PFSK-1 (cell line): ENCODE results near the gene TMEM163.

Experiments used
- FOXP2 ChIP-seq: optimal IDR thresholded peaks from 2 replicates; pipeline ENCODE3; 2011; ENCODE audit warnings: borderline replicate concordance, control low read depth, inconsistent platforms; ENCODE audit not compliant: insufficient read depth; ENCODE audit errors: extremely low read length, extremely low read depth
- POLR2AphosphoS5 ChIP-seq: IDR thresholded peaks from 2 replicates; pipeline ENCODE4 v1.6.1; 2012; ENCODE audit warnings: low read depth, mild to moderate bottlenecking, control low read depth, low read length, moderate library complexity
- TAF1 ChIP-seq: IDR thresholded peaks from 2 replicates; pipeline ENCODE4 v1.6.1; 2012; ENCODE audit warnings: low read length, control low read depth, borderline replicate concordance; ENCODE audit not compliant: insufficient read depth
- TF ChIP-seq, protein P1 (sequence below), 2 experiments: IDR thresholded peaks; 2 replicates each; pipeline versions ENCODE4 v1.6.1 to v1.8.0; 2011 to 2012; ENCODE audit warnings: low read depth in 2 of 2, low read length in 2 of 2, control low read depth in 1 of 2, inconsistent platforms in 1 of 2, mild to moderate bottlenecking in 1 of 2, moderate library complexity in 1 of 2; ENCODE audit not compliant: insufficient read depth in 1 of 2

DNA sequence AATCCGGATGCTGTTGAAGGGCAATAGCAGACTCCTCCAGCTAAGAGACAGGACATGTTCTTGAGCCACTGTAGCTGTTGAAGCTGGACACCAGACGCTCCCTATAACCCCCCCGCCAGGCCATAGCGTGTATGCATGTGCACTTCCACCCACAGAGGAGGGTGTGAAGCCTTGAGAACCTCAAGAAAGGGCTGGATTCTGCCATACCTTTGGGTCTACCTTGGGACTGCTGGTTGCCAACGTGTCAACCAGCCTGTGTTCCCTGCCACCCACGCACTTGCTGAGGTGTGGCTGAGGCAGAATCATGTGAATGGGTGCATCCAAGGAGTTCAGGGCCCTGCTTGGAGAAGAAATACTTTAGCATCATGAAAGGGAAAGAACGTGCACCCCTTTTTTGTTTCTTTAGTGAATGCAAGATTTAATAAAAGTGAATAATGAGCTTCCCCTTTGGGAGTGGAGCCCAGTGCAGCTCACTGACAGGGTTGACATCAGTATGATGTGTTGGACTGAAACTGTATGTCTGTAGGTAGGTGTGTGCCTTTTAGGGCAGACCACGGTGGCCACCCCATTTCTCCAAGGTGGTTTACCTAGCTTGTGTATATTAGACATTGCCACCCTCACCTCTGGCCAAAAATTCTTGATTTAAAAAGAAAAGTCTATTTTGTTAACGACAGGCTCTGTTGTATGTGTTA lies 266.6 kb downstream of the TMEM163 start:
- TF ChIP-seq FOXP2: no peak
- TF ChIP-seq POLR2AphosphoS5: no peak
- no peak for TF ChIP-seq TAF1
- TF ChIP-seq, protein P1, sequence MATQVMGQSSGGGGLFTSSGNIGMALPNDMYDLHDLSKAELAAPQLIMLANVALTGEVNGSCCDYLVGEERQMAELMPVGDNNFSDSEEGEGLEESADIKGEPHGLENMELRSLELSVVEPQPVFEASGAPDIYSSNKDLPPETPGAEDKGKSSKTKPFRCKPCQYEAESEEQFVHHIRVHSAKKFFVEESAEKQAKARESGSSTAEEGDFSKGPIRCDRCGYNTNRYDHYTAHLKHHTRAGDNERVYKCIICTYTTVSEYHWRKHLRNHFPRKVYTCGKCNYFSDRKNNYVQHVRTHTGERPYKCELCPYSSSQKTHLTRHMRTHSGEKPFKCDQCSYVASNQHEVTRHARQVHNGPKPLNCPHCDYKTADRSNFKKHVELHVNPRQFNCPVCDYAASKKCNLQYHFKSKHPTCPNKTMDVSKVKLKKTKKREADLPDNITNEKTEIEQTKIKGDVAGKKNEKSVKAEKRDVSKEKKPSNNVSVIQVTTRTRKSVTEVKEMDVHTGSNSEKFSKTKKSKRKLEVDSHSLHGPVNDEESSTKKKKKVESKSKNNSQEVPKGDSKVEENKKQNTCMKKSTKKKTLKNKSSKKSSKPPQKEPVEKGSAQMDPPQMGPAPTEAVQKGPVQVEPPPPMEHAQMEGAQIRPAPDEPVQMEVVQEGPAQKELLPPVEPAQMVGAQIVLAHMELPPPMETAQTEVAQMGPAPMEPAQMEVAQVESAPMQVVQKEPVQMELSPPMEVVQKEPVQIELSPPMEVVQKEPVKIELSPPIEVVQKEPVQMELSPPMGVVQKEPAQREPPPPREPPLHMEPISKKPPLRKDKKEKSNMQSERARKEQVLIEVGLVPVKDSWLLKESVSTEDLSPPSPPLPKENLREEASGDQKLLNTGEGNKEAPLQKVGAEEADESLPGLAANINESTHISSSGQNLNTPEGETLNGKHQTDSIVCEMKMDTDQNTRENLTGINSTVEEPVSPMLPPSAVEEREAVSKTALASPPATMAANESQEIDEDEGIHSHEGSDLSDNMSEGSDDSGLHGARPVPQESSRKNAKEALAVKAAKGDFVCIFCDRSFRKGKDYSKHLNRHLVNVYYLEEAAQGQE (IDR thresholded peaks at IDR 0.05; ENCODE audit: insufficient read depth in 1 of 2, low read depth in 2 of 2, low read length in 2 of 2): no peak
